Thyroid gland (tissue), 4 donors: ENCODE results near the gene MRPL27.

Source experiments
- POLR2A ChIP-seq, 2 donors: fragments of 450-650 bp; IDR thresholded peaks; one replicate each; pipeline ENCODE4 v1.6.1; 2017; ENCODE audit warnings: antibody characterized with exemption in 2 of 2, mild to moderate bottlenecking in 2 of 2, moderate library complexity in 1 of 2
- TF ChIP-seq, protein P1 (sequence below), 6 experiments: fragments of 200-600 bp in 3 of 6; fragments of 450-650 bp in 3 of 6; sonication (generic) in 3 of 6; IDR thresholded peaks; one replicate each; pipeline ENCODE4 v1.5.1; 2016 to 2019; ENCODE audit warnings: antibody characterized with exemption in 6 of 6, mild to moderate bottlenecking in 2 of 6, inconsistent platforms in 1 of 6, moderate library complexity in 1 of 6

DNA sequence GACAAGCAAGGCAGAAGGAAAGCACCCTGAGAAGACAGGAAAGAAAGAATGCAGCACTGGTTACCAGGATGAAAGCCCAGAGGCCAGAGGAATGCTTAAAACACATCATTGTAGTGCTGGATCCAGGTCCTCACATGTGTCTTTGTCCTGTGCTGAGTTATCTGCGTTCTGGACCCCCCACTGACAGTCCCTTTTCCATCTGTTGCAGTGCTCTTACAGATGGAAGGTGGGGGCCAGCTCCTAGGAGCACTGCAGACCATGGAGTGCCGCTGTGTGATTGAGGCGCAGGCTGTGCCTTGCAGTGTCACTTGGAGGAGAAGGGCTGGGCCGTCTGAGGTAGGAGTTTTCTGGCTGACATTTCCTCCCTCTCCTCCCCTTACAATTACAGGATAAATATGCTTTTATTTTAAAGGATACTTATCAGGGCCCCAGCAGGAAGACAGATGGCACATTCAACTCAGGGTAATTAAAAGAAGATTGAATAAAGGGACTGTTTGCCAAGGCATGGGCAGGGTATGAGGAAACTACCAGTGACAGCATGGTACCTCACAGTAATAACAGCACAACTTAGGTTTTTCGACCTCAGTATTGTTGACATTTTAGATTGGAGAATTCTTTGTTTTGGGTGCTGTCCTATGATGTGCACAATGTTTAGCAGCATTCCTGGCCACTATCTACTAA, 3.0 kb upstream of the MRPL27 start:
- TF ChIP-seq, protein P1, sequence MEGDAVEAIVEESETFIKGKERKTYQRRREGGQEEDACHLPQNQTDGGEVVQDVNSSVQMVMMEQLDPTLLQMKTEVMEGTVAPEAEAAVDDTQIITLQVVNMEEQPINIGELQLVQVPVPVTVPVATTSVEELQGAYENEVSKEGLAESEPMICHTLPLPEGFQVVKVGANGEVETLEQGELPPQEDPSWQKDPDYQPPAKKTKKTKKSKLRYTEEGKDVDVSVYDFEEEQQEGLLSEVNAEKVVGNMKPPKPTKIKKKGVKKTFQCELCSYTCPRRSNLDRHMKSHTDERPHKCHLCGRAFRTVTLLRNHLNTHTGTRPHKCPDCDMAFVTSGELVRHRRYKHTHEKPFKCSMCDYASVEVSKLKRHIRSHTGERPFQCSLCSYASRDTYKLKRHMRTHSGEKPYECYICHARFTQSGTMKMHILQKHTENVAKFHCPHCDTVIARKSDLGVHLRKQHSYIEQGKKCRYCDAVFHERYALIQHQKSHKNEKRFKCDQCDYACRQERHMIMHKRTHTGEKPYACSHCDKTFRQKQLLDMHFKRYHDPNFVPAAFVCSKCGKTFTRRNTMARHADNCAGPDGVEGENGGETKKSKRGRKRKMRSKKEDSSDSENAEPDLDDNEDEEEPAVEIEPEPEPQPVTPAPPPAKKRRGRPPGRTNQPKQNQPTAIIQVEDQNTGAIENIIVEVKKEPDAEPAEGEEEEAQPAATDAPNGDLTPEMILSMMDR (IDR thresholded peaks at IDR 0.05), result no peak
- TF ChIP-seq POLR2A (IDR thresholded peaks at IDR 0.05), result no peak
